GM18511 (cell line): ENCODE results near the gene SLC8A1.

ENCODE experiments used
- ATAC-seq: cut with Tn5 transposase; IDR thresholded peaks from one replicate; pipeline ENCODE4 v1.9.1; 2021; ENCODE audit warnings: mild to moderate bottlenecking, moderate library complexity; ENCODE audit not compliant: unreplicated experiment

Gene SLC8A1

DNA sequence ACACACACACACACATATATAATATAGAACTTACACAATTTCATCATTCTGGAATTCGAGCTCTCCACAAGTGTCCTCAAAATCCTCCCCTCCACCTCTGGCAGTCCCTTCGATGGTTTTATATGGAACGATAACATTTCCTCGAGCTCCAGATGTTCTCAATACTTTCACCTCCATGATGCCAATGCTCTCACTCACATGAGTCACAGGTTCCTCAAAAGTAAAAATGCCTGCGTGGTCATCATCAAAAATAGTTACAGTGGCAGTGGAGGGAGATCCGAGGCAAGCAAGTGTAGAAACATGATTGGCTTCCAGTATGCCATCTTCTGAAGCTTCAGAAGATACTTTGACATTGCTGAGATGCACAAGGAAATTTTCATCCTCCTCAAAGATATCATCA is 23.5 kb downstream of the SLC8A1 start:
- ATAC-seq = no peak

DNA sequence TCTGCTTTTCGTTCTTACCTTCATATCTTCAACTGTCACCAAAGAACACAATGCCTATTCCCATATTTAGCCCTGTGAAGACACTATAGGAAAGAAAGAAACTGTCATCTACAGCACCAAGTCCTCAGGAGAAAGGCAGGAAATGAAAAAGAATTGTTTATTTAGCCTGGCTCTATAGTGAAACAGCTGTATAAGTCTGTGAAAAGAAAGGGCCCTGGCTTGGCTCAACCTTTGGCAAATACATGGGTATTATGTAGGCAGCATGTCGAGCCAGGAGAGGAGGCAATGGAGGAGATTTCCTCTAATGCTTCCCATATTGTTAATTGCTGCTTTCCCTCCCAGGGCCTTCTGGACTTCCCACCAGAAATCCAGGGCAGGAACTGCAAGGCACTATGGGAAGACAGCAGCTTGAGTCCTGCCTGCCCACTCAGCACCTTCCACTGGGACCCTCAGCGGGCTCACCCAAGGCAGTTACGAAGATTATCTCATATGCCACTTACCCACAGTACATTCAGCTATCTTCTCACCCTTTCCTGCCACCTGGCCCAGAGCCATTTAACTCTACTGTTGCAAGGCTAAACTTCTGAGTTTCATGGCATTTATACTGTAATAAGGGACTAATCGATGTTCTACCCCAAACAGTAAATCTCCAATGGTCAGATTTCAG is 30.1 kb downstream of the SLC8A1 start:
- ATAC-seq = no peak

DNA sequence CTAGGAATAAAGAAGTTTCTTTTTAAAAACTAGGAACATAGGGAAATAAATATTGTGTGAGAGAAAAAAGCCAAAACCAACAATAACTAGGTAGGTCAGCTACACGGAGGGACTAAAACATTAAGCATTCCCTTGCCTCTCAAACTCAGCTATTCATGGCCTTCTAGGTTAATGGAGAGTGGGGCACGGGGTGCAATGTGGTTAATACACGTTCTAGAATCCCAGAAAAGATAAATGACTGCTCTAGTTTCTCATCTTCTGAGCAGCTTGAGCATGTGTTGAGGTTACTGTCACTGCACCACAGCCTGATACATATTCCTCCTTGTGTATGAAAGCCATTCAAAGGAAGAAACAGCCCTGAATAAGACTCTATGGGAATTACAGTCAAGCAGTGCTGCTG is 31.4 kb downstream of the SLC8A1 start:
- no peak for ATAC-seq

- ATAC-seq = no peak
Measured at GRCh38 chr2:40419364-40419762, 32.5 kb downstream of the SLC8A1 start.

GRCh38 chr2:40418614-40419363 is 33.1 kb downstream of the SLC8A1 start:
- ATAC-seq = no peak

- ATAC-seq = no peak
Measured at GRCh38 chr2:40416486-40416885, 35.4 kb downstream of the SLC8A1 start.

- ATAC-seq = no peak
Measured at GRCh38 chr2:40415391-40415790, 36.5 kb downstream of the SLC8A1 start.

DNA sequence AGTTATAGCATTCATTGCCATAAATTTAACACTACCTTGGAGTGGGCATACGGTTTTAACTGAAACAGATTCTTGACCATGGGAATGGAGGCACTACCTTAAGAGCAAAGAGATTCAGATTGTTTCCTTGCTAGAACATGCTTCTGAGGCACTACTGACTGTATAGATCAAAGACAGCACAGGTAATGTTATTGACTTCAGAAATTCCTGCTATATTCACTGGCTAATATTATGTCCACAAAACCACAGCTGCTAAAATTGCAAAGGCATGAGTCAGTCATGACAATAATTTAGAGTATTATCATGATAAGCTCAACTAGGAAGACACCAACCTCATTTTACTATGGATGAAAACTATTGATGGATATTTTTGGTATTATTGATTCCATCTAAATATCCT is 39.4 kb downstream of the SLC8A1 start:
- no peak for ATAC-seq

GRCh38 chr2:40410695-40411094 is 41.2 kb downstream of the SLC8A1 start:
- no peak for ATAC-seq

DNA sequence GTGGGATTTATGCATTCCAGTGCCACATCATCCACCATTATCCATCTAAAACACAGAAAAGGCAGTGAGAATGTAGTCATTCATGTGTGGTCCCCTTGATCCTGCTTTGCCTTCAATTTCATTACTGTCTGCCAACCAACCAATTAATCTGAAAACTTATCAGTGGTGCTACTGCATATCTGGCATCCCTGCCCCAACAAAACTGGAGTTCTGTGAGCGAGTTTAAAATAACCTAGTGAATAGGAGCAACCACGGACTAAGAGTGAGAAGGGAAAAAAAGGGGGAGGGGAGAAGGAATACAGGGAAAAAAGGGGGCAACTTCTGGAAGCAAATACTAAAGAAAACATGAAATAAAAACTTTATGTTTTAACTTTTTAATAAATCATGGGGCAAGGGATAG is 42.2 kb downstream of the SLC8A1 start:
- ATAC-seq = no peak

DNA sequence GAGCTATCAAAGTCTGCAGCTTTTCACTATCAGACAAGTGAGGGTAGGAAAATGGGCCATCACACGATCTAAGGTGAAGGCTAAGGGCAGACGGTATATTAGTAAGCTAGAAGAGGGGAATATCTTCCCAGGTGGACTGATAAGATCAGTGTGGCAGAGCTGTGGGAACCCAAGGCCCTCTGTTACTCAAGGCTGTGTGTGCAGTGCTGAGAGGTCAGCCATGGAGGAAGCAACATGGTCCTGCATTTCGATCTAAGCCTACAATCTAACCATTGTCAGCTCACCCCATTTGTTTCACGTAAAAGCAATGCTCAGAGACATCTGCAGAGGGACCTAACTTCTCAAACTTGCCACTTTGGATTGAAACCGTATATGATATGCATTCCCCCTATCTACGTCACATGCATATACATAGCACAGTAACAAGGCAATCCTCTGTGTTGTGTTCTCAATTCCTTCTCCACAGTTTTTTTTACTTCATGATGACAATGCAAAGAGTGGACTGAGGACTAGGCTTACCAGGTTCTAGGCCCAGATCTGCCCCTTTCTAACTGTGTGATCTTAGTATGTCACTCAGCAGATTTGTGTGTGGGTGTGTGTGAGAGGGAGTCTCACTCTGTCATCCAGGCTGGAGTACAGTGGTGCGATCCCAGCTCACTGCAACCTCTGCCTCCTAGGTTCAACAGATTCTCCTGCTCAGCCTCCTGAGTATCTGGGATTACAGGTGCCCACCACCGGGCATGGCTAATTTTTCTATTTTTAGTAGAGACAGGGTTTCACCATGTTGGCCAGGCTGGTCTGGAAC is 45.2 kb downstream of the SLC8A1 start:
- ATAC-seq = no peak

DNA sequence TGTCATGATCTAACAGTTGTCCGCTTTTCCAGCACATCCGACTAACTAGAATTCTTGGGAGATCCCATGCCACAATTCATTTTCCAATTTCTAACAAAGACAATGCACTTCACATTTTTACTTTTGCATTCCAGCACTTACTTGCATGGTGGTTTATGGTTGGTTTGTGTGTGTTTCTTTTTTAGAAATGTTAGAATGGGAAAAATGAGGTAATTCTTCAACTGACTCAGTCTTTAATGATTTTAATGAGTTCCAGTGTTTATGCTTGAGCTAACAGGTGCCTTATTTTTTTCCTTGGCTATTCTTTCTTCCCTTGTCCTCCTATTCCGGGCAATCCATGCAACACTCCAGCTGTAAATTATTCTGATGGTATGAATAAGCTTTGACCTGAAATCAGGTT is 46.4 kb downstream of the SLC8A1 start:
- no peak for ATAC-seq

GRCh38 chr2:40404517-40404916 is 47.4 kb downstream of the SLC8A1 start:
- no peak for ATAC-seq

- no peak for ATAC-seq
Measured at GRCh38 chr2:40403233-40403836, 48.6 kb downstream of the SLC8A1 start.

DNA sequence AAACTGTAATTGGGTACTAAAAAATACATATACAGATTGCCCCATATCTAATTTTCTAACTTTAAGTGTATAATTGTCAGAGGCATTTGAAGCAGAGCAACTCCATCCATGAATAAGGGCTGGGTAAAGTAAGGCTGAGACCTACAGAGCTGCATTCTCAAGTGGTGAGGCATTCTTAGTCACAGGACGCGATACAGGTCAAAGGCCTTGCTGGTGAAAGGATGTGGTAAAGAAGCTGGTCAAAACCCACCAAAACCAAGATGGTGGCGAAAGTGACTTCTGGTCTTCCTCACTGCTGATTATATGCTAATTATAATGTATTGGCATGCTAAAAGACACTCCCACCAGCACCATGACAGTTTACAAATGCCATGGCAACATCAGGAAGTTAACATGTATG is 50.0 kb downstream of the SLC8A1 start:
- ATAC-seq = no peak

- ATAC-seq = no peak
Measured at GRCh38 chr2:40400336-40400953, 51.4 kb downstream of the SLC8A1 start.

DNA sequence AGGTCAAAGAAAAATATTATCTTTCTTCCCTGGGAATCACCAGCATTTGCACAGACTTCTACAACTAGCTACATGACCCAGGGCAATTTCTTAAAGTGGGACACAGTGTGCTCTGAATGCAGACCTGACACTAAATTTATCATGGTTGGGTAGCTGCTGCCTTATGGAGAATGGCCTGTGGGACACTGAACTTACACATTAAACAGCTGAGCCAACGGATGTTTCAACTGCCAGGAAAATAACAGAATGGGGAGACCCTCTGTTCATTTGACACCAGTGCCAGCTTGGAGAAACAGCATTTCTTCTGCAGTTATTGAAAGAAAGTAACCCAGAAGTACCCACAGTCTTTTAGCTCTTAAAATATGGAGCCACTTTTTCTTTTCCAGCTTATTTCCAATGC is 54.1 kb downstream of the SLC8A1 start:
- ATAC-seq = no peak

DNA sequence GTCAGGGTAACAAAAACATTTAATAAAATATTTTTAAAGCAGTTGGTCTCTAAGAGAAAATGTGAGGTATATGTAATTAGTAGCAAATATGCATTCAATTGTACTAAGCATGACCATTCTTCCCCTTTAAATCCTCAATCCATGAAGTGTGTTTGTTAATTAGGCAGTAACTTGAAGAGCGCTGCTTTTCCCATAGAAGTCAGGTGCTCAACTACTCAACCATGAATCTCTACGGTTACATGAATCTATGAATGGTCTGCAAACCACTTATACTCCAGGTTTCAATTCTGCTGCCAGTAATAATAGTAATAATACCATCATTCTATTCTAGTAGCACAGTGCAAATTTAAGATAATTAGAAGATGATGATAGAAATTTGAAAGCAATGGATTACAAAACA is 55.8 kb downstream of the SLC8A1 start:
- ATAC-seq = no peak

DNA sequence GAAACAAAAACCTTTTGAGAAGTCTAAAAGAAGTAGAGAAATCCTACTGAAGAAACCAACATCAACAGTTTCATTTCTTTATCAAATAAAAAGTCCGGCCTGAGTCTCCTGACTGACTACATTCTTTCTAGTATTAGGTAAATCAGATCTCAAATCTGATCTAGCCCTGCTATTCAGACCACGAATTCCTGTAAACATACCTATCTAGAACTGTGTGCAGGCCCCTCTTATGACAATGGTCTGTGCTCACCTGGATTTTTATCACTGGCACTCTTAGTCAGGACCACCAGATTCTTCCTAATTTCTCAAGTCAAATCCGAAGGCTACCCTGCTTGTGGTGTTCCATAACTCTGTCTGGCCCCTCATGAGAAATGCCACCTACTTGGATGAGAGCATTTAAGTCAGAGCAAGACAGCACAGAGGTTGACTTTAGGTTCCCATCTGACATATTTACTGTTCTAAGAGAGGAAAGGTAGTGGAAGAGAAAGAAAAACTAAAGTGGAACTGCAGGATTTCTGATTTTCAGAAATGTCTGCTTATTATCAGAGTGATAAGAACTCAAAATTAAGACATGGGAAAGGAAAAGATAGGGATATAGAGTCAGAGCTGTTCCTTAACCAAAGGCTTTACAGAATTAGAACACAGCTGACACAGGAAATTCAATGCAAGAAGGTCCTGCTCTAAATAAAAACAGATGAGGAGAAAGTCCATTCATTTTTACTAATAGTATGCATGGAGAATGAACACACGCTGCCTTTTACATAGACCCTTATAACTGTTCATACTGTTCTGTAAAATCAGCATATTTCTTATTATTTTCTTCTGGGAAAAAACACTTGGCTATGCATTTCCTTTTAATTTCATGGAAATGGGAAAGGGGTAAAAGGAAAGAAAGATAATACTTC is 56.5 kb downstream of the SLC8A1 start:
- no peak for ATAC-seq

GRCh38 chr2:40394597-40394996 is 57.3 kb downstream of the SLC8A1 start:
- no peak for ATAC-seq
